HG03066 (cell line): Measurements from ENCODE around the gene RAC3.

Experiments used
- ATAC-seq: cut with Tn5 transposase; IDR thresholded peaks from one replicate; pipeline ENCODE4 v1.9.1; 2021; ENCODE audit warnings: low read depth; ENCODE audit not compliant: unreplicated experiment

RAC3 gene

GRCh38 chr17:82065193-82065637 is 33.7 kb downstream of the RAC3 start:
- ATAC-seq: peak; percentile 29

- peak; percentile 63 for ATAC-seq
These were observed 34.3 kb downstream of the RAC3 start, which contains the start of gene DUS1L for GRCh38 chr17:82065638-82066303. Gene DUS1L (minus strand): TSS chr17:82065804. CDS start chr17:82065059, 745 bp downstream.

GRCh38 chr17:82070611-82071010 is 39.1 kb downstream of the RAC3 start:
- ATAC-seq: no peak

- ATAC-seq: no peak
These were observed 41.3 kb downstream of the RAC3 start for GRCh38 chr17:82072827-82073226.

GRCh38 chr17:82073446-82073845 is 42.0 kb downstream of the RAC3 start:
- no peak for ATAC-seq

- no peak for ATAC-seq
These were observed 44.7 kb downstream of the RAC3 start for GRCh38 chr17:82076018-82076784.

GRCh38 chr17:82076785-82077591 is 45.5 kb downstream of the RAC3 start:
- no peak for ATAC-seq

- no peak for ATAC-seq
These were observed 46.3 kb downstream of the RAC3 start for GRCh38 chr17:82077617-82078358.

GRCh38 chr17:82078433-82078832 is 47.0 kb downstream of the RAC3 start:
- no peak for ATAC-seq

- no peak for ATAC-seq
These were observed 47.7 kb downstream of the RAC3 start for GRCh38 chr17:82079001-82079677.

- ATAC-seq: no peak
These were observed 48.7 kb downstream of the RAC3 start for GRCh38 chr17:82080048-82080788.

GRCh38 chr17:82080789-82081464 is 49.4 kb downstream of the RAC3 start:
- no peak for ATAC-seq

GRCh38 chr17:82081546-82081945 is 50.1 kb downstream of the RAC3 start:
- ATAC-seq: no peak

GRCh38 chr17:82081966-82082365 is 50.5 kb downstream of the RAC3 start:
- ATAC-seq: no peak

- ATAC-seq: no peak
These were observed 51.0 kb downstream of the RAC3 start for GRCh38 chr17:82082456-82082855.

GRCh38 chr17:82083009-82083408 is 51.5 kb downstream of the RAC3 start:
- no peak for ATAC-seq
